GM12873 (cell line): ENCODE results near the gene RPL9.

Experiments used
- TF ChIP-seq, protein P1 (sequence below): IDR thresholded peaks from 2 replicates; pipeline ENCODE4 v1.5.1; 2012; ENCODE audit warnings: low read depth, mild to moderate bottlenecking, moderate library complexity, low read length, control low read depth; ENCODE audit not compliant: insufficient read depth; ENCODE audit errors: missing control alignments

RPL9 gene

DNA sequence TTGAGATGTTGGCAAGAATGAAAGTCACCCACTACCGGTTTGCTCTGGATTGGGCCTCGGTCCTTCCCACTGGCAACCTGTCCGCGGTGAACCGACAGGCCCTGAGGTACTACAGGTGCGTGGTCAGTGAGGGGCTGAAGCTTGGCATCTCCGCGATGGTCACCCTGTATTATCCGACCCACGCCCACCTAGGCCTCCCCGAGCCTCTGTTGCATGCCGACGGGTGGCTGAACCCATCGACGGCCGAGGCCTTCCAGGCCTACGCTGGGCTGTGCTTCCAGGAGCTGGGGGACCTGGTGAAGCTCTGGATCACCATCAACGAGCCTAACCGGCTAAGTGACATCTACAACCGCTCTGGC, 12.3 kb downstream of the RPL9 start:
- TF ChIP-seq, protein P1, sequence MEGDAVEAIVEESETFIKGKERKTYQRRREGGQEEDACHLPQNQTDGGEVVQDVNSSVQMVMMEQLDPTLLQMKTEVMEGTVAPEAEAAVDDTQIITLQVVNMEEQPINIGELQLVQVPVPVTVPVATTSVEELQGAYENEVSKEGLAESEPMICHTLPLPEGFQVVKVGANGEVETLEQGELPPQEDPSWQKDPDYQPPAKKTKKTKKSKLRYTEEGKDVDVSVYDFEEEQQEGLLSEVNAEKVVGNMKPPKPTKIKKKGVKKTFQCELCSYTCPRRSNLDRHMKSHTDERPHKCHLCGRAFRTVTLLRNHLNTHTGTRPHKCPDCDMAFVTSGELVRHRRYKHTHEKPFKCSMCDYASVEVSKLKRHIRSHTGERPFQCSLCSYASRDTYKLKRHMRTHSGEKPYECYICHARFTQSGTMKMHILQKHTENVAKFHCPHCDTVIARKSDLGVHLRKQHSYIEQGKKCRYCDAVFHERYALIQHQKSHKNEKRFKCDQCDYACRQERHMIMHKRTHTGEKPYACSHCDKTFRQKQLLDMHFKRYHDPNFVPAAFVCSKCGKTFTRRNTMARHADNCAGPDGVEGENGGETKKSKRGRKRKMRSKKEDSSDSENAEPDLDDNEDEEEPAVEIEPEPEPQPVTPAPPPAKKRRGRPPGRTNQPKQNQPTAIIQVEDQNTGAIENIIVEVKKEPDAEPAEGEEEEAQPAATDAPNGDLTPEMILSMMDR, result no peak

- TF ChIP-seq, protein P1, result no peak
Measured at GRCh38 chr4:39442998-39443397, 15.7 kb downstream of the RPL9 start.

GRCh38 chr4:39441593-39441992, 17.1 kb downstream of the RPL9 start:
- TF ChIP-seq, protein P1, result no peak

GRCh38 chr4:39435659-39436563, 22.8 kb downstream of the RPL9 start:
- TF ChIP-seq, protein P1, result peak; percentile 25

DNA sequence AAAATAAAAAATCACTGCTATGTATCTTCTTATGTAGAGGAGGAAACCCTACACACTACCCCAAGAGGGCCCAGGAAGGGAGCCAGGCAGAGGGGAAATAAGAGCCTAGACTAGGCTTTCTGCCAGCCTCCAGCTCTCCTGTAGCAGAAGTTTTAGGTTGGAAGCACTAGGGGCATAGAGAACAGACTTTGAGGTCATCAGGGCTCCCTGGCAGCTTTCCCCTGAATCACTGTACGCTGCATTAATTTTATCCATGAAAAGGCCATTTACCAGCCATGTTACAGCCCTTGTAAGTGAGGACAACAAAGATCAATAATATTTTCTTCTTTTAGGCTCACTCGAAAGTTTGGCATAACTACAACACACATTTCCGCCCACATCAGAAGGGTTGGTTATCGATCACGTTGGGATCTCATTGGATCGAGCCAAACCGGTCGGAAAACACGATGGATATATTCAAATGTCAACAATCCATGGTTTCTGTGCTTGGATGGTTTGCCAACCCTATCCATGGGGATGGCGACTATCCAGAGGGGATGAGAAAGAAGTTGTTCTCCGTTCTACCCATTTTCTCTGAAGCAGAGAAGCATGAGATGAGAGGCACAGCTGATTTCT, 24.7 kb downstream of the RPL9 start:
- TF ChIP-seq, protein P1, result no peak

GRCh38 chr4:39429476-39430334, 29.0 kb downstream of the RPL9 start:
- TF ChIP-seq, protein P1, result no peak
